ENCODE results near the gene TARBP1. TPM values are rescaled to one million over a fixed set of nuclear protein-coding genes. Genes with fewer than 3 reads are reported as not detected.

Gene TARBP1
- polyA plus RNA-seq, 2 of the 4 experiments (the other 2 are of a cell fraction) = 22.4 to 41.1 TPM

GRCh38 chr1:234452406-234452965, 26.5 kb downstream of the TARBP1 start:
- CTCF ChIA-PET = interaction anchor here (1.7 kb wide), 1 partner anchor 327 kb away, joined by 6 read pairs; no protein-coding TSS in a partner anchor
- TF ChIP-seq CTCF (IDR thresholded peaks at IDR 0.05) = no peak
- TF ChIP-seq SREBF2 (IDR thresholded peaks at IDR 0.05) = no peak
- TF ChIP-seq POLR2A (IDR thresholded peaks at IDR 0.05; ENCODE audit: low read length) = no peak
- no peak for TF ChIP-seq PHF8 (IDR thresholded peaks at IDR 0.05; ENCODE audit: borderline replicate concordance, low read depth)
- H3K4me2 ChIP-seq = no peak overlapping the region
- 85% methylated on average over 2 of the region's 2 CpGs for WGBS (ENCODE audit: missing lambda C conversion rate)
- POLR2A ChIA-PET = no interaction called here
- no peak overlapping the region for H3K27ac ChIP-seq
- ATAC-seq (no peak), DNase-seq (ENCODE audit: low read depth in 1 of 2, low spot score in 1 of 2) (no peak), FAIRE-seq (no peak)
- H3K9me3 ChIP-seq = no peaks in the 10 kb centered on the region
- H3K4me1 ChIP-seq = no peaks in the 10 kb centered on the region
- no peak overlapping the region for H3K4me3 ChIP-seq

- no peak overlapping the region for H3K4me2 ChIP-seq
- DNase-seq (ENCODE audit: low read depth in 1 of 2, low spot score in 1 of 2) = no peak
- no peaks in the 10 kb centered on the region for H3K4me1 ChIP-seq
- FAIRE-seq = no peak
- H3K4me3 ChIP-seq = no peak overlapping the region
- CTCF ChIA-PET = interaction anchor here (0.7 to 1.1 kb wide), 2 partner anchors 9 to 75 kb away, joined by 3 to 4 read pairs; no protein-coding TSS in a partner anchor
- no peak overlapping the region for H3K27ac ChIP-seq
- POLR2A ChIA-PET = no interaction called here
- TF ChIP-seq HDAC2 (IDR thresholded peaks at IDR 0.05) = no peak
- no peak for TF ChIP-seq POLR2AphosphoS2 (conservative IDR thresholded peaks at IDR 0.05; ENCODE audit: low read length)
- TF ChIP-seq CTCF (IDR thresholded peaks at IDR 0.05) = no peak
- no peak for TF ChIP-seq MAZ (IDR thresholded peaks at IDR 0.05; ENCODE audit: borderline replicate concordance, low read depth, low read length)
- no peak for TF ChIP-seq ZFP36 (IDR thresholded peaks at IDR 0.05; ENCODE audit: borderline replicate concordance, partially characterized antibody)
- no peak for TF ChIP-seq MAFK (IDR thresholded peaks at IDR 0.05; ENCODE audit: partially characterized antibody)
- TF ChIP-seq CBX2 (IDR thresholded peaks at IDR 0.05; ENCODE audit: borderline replicate concordance, low read depth) = no peak
- no peak for TF ChIP-seq RAD21 (conservative IDR thresholded peaks at IDR 0.05 in 1 of 2, IDR thresholded peaks at IDR 0.05 in 1 of 2)
- no peak for TF ChIP-seq NR3C1 (IDR thresholded peaks at IDR 0.05)
- no peak for TF ChIP-seq JUNB (IDR thresholded peaks at IDR 0.05)
- TF ChIP-seq NPAS2 (CRISPR knock-in tag; IDR thresholded peaks at IDR 0.05; ENCODE audit: borderline replicate concordance) = no peak
- no peak for TF ChIP-seq HEYL (CRISPR knock-in tag; IDR thresholded peaks at IDR 0.05)
- TF ChIP-seq HOXB5 (CRISPR knock-in tag; IDR thresholded peaks at IDR 0.05) = no peak
- TF ChIP-seq RARB (CRISPR knock-in tag; IDR thresholded peaks at IDR 0.05) = no peak
- no peak for TF ChIP-seq REST (IDR thresholded peaks at IDR 0.05)
- no peak for TF ChIP-seq NFE2L2 (conservative IDR thresholded peaks at IDR 0.05; ENCODE audit: low read length)
- ATAC-seq = no peak
- peaks cover 15% of the 10 kb centered on the region for H3K9me3 ChIP-seq
- 91% methylated on average over 3 of the region's 3 CpGs for WGBS (ENCODE audit: missing lambda C conversion rate)
These were observed 38.6 kb downstream of the TARBP1 start for GRCh38 chr1:234440348-234440747.
